ENCODE results near the gene PRG3. TPM values are rescaled to one million over a fixed set of nuclear protein-coding genes. Genes with fewer than 3 reads are reported as not detected.

Gene PRG3
- not detected in 2 replicates for total RNA-seq

- DNase-seq (ENCODE audit: low read depth in 2 of 2): no peak
Measured at GRCh38 chr11:57380975-57381374, at the start of gene PRG3. Gene PRG3 (minus strand): TSS chr11:57381150. CDS start chr11:57380708, 442 bp downstream.

GRCh38 chr11:57429946-57430345 is 49.0 kb upstream of the PRG3 start:
- DNase-seq (ENCODE audit: low read depth in 2 of 2): no peak

- no peak for DNase-seq (ENCODE audit: low read depth in 2 of 2)
Measured at GRCh38 chr11:57428643-57429042, 47.7 kb upstream of the PRG3 start.

- no peak for DNase-seq (ENCODE audit: low read depth in 2 of 2)
Measured at GRCh38 chr11:57427727-57428082, 46.8 kb upstream of the PRG3 start.

GRCh38 chr11:57426929-57427726 is 46.2 kb upstream of the PRG3 start, which contains the start of gene SLC43A3:
Gene SLC43A3 (minus strand): TSS chr11:57427121. CDS start chr11:57426172, 949 bp downstream.
- DNase-seq (ENCODE audit: low read depth in 2 of 2): peak; percentile 45 to 91

- DNase-seq (ENCODE audit: low read depth in 2 of 2): peak; percentile 38 to 68
Measured at GRCh38 chr11:57426439-57426928, 45.5 kb upstream of the PRG3 start.

GRCh38 chr11:57425565-57426438 is 44.9 kb upstream of the PRG3 start:
- peak in 1 of 2 donors; percentile 59 for DNase-seq (ENCODE audit: low read depth in 2 of 2)

GRCh38 chr11:57424792-57425564 is 44.0 kb upstream of the PRG3 start:
- DNase-seq (ENCODE audit: low read depth in 2 of 2): peak; percentile 99

GRCh38 chr11:57424137-57424791 is 43.3 kb upstream of the PRG3 start:
- DNase-seq (ENCODE audit: low read depth in 2 of 2): no peak

- DNase-seq (ENCODE audit: low read depth in 2 of 2): no peak
Measured at GRCh38 chr11:57422669-57423068, 41.7 kb upstream of the PRG3 start.

- DNase-seq (ENCODE audit: low read depth in 2 of 2): no peak
Measured at GRCh38 chr11:57421805-57422204, 40.9 kb upstream of the PRG3 start.

GRCh38 chr11:57421066-57421465 is 40.1 kb upstream of the PRG3 start:
- no peak for DNase-seq (ENCODE audit: low read depth in 2 of 2)

GRCh38 chr11:57419146-57419545 is 38.2 kb upstream of the PRG3 start:
- no peak for DNase-seq (ENCODE audit: low read depth in 2 of 2)

- no peak for DNase-seq (ENCODE audit: low read depth in 2 of 2)
Measured at GRCh38 chr11:57418131-57418530, 37.2 kb upstream of the PRG3 start.

GRCh38 chr11:57417056-57417455 is 36.1 kb upstream of the PRG3 start:
- DNase-seq (ENCODE audit: low read depth in 2 of 2): no peak

- DNase-seq (ENCODE audit: low read depth in 2 of 2): peak; percentile 18 to 41
Measured at GRCh38 chr11:57416436-57416835, 35.5 kb upstream of the PRG3 start.

- no peak for DNase-seq (ENCODE audit: low read depth in 2 of 2)
Measured at GRCh38 chr11:57414612-57415212, 33.8 kb upstream of the PRG3 start.

- DNase-seq (ENCODE audit: low read depth in 2 of 2): no peak
Measured at GRCh38 chr11:57413681-57414080, 32.7 kb upstream of the PRG3 start.

GRCh38 chr11:57410287-57410686 is 29.3 kb upstream of the PRG3 start:
- no peak for DNase-seq (ENCODE audit: low read depth in 2 of 2)

- DNase-seq (ENCODE audit: low read depth in 2 of 2): no peak
Measured at GRCh38 chr11:57409321-57410100, 28.6 kb upstream of the PRG3 start.
